Activated naive CD8-positive, alpha-beta T cell treated with anti-CD3 and anti-CD28 coated beads, Interleukin-2, amount 50 U/mL, for 16 hours (primary cell): ENCODE data around the gene MEF2C.
"Not testable (repeated sequence)": the region's sequence is repeated elsewhere in the genome, so short reads cannot be mapped to it uniquely, and the experiment has no call there.

Experiments
- DNase-seq: peaks from one replicate; pipeline ENCODE4 v3.0.0-alpha.2; 2020; ENCODE audit warnings: low read depth, low spot score

MEF2C gene

DNA sequence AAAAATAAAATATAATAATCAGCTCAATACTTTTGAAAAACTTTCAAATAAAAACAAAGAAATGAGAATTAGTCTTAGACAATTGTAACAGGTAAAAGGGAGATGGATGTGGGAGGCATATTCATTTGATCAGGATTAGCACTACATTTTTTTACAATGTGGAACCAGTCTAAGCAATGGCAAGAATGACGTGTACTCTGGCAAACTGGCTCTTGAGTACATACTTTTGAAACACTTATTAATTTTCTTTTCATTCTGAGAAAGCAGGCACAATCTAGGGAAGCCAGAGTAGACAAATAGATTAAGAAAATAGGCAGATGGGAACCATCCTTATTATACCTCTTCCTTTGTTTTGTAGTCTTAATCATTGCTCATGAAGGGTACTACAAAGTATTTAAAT is 79.7 kb downstream of the MEF2C start:
- DNase-seq = no peak

DNA sequence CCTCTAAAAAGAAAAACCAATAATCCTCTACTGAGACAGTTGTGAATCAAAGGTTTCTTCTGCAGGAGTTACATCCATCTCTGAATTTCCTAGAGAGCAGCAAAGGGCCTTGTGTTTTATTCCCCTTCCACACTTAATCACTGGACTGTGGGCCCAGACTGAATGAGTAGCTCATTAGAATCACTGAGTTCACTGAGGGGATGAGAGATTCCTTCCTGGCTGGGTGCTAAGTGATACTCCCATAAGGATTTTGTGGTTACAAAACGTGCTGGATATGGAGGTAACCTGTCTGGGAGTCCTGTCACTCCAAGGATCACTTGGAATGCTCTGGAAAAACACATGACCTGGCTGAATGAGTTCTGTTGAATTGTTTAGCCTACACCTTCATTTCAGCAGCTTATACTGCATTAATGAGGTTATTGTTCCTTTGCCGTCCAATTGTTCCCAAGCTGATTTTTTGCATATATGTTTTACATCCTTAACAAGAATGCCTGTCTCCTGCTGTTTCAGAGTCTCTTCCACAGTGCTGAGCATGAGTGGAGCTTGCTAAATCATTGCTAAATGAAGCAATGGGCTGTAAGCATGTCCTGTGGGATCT is 82.9 kb downstream of the MEF2C start:
- DNase-seq = no peak

DNA sequence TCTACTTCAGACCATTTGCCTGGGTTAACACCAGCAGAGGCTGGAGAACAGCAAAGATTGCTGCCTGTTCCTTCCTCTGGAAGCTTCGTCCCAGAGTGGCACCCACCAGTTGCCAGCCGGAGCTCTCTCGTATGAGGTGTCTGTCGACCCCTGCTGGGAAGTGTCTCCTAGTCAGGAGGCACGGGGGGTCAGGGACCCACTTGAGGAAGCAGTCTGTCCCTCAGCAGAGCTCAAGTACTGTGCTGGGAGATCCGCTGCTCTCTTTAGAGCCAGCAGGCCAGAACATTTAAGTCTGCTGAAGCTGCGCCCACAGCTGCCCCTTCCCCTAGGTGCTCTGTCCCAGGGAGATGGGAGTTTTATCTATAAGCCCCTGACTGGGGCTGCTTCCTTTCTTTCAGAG is 84.1 kb downstream of the MEF2C start:
- DNase-seq = not testable (repeated sequence)

DNA sequence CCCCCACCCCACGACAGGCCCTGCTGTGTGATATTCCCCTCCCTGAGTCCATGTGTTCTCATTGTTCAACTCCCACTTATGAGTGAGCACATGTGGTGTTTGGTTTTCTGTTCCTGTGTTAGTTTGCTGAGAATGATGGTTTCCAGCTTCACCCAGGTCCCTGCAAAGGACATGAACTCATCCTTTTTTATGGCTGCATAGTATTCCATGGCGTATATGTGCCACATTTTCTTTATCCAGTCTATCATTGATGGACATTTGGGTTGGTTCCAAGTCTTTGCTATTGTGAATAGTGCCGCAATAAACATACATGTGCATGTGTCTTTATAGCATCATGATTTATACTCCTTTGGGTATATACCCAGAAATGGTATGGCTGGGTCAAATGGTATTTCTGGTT is 89.2 kb downstream of the MEF2C start:
- not testable (repeated sequence) for DNase-seq

DNA sequence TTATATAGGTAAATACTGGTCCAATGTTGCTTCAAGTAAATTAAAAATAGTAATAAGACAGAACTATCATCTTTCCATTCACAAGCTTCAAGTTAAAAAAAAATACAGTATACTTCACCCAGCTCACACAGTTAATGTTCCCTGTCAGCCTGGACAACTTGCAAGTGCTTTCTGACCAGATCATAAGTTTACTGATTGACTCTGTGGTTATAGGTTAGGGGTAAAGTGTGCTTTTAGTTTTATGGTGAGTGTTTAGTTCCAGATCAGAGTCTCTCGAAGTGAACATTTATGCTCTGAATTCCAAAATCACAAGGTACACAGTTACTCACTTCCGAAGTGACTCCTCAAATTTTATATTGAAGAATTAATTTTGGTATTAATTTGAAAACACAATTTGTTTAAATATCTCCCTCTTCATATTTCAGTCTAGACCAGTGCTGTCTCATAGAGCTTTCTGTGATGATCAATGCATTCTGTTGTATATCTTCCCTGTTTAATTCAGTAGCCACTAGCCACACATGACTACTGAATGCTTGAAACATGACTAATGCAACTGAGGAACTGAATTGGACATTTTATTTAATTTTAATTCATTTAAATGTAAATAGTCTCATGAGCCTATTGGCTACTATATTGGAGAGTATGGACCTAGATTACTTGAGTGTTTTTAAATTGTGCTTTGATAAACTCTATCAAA is 90.7 kb downstream of the MEF2C start:
- DNase-seq = no peak

DNA sequence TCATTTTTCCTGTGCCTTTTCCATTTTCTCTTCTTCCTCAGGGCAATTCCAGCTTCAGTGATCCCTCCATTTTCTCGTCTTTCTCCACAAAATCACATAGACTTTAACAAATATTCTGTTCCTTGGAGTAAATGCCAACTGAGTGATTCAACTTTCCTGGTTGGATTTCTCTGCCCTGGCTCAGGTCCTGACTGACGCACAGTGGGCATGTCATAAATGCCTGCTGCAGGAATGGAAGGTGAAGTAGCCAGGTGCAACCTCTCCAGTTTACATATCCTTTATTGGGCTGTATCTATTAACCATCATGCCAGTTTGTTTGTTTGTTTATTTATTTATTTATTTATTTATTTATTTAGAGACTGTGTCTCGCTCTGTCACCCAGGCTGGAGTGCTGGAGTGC is 95.1 kb downstream of the MEF2C start:
- DNase-seq = no peak

DNA sequence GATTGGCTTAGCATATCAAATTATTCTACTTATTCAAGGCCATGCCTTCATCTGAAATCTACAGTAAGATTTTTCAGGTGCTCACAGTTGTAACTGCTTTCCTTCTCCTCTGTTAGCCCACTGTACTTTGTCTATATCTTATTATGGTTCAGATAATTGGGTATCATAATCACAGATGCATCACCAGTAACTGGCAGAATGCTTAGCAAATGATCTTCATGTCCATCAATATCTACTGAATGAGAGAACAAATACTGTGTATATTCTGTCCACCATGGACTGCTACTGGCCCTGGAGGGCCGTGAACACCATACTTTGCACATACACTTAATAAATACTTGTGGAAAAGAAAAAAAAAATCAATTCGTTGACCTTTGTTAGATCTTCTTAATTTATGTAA is 96.2 kb downstream of the MEF2C start:
- no peak for DNase-seq

DNA sequence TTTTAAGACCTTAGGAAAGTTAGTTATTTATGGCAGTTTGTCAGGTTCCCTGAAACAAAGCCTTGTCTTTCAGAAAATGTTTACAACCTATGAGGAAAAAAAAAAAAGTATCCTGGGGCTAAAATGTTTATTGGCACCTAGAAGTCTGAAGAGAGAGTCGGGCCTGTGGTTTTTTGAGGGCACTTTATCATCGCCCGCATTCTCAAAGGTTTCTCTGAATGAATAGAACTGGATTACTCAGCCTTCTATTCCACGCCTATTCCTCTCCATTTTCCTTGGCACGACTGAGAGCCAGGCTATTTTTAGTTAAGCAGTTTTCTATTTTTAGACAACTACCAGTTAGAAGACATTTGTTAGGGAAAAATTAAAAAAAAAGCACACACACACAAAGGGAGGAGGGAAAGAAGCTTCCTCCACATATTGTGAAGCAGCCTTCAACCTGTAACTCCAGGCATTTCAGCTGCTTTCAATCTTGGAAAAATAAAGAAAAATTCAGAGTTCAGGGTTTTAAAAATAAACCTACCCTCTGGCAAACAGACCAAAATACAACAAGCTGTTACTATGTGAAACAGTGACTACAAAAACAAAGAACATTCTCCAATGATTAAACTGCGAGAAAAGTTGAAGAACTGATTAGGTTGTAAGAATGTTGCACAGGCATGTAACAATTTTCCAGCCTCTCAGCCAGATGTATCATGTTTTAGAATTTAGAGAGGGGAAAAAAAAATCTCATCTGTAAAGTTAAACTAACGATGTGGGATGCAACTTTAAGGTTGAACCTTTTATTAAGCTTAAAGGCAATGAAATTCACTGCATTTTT is 97.0 kb downstream of the MEF2C start:
- no peak for DNase-seq

DNA sequence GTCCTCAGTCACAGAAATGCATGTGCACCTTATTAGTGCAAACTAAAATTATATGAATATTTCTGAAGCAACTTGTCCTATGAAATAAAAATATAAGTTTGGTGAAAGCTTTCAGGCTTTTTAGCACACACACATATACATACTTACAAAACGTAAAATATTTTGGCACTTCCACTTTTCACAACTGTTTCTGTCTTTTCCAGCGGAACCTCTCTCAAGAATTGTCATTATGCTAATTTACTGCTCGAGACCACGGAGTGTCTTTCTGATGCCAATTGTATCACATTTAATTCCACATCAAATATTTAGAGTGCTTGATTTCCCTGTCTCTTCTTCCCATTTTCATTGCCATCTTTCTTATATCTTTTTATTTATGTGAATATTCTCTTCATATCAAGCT is 100.4 kb downstream of the MEF2C start:
- DNase-seq = no peak

DNA sequence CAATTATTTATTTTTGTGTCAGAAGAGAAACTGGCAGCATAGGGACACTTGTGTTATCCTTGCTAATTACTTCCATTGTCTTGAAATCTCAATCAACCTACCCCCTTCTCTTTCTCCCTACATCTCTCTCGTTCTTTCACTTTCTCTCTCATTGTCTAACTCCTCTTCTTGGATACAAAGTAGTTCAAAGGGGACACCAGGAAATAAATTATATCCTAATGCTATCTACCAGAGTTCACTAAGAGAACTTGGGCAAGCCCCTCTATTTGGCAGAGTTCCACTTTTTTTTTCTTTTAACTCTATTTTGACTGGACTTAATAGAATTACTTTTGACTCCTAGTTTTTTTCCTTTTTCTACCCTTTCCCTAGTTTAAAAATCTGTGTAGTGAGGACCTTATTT is 102.2 kb downstream of the MEF2C start:
- DNase-seq = no peak

DNA sequence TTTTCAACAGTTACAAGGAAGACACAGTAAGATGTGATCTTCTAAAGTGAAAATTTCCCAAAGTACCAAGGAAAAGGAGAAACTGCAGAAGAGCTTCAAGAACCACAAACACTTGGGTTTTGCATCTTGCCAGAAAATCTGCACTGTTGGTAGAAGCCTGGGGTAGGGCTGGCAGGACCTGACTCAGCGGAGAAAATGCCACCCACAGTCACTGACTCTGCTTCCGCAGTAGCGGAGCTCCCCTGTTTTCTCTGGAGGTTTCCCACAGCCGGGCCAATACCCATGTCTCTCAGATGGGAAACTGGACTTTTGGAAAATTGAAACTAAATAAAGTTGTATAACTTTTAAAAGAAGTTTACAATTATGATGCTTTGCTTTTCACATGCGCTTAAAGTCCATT is 104.2 kb downstream of the MEF2C start:
- no peak for DNase-seq

DNA sequence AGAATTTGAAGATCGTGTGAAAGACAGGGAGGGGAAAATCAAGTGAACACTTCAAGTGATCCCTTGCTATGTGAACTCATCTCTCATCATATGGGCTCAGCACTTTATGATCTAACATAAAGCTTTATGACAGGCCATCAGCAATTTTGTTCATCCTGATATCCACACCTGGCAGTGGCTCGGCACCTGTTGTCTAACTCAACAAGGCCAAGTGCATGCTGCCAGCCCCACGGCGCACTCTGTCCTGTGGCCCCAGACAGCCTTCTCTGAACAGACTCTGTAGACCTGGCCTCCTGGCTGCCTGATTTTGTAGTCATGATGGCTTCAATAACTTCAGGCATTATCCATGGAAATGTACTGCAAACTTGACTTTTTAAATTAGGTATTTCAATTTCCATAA is 106.3 kb downstream of the MEF2C start:
- DNase-seq = no peak

DNA sequence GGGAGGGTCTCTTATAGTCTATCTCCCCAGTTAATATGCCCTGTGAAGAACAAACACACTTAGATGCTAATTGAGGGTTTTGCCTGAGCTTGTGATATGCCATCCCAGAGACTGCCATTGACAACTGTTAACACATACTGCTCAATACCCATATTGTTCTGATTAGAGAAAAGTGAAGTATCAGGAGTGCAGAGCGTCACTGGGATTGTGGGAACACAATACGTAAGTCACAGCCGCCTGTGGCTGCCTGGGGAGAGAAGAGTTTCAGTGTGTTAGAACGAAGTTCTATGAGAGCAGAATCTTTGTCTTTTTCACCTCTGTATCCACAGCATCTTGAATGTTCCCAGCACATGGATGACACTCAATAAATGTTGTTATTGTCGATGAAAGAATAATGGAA is 110.2 kb downstream of the MEF2C start:
- DNase-seq = no peak

DNA sequence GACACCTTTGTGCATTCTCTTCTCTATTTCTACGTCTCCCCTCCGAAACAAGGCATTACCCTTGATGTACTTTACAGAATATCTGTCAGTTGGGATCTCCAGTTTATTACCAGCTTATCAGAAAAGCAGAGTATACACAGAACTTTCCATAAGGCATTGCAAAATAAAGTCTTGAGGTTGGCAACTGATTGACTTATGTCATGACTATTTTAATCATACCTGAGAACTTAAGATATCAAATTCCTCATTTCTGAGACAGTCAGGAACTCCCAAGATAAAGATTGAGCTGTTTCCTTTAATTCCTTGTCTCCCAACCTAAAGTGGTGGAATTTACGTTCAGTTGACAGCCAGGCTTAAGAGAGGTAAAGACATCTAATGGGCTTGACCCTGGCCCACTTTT is 110.9 kb downstream of the MEF2C start:
- DNase-seq = no peak

DNA sequence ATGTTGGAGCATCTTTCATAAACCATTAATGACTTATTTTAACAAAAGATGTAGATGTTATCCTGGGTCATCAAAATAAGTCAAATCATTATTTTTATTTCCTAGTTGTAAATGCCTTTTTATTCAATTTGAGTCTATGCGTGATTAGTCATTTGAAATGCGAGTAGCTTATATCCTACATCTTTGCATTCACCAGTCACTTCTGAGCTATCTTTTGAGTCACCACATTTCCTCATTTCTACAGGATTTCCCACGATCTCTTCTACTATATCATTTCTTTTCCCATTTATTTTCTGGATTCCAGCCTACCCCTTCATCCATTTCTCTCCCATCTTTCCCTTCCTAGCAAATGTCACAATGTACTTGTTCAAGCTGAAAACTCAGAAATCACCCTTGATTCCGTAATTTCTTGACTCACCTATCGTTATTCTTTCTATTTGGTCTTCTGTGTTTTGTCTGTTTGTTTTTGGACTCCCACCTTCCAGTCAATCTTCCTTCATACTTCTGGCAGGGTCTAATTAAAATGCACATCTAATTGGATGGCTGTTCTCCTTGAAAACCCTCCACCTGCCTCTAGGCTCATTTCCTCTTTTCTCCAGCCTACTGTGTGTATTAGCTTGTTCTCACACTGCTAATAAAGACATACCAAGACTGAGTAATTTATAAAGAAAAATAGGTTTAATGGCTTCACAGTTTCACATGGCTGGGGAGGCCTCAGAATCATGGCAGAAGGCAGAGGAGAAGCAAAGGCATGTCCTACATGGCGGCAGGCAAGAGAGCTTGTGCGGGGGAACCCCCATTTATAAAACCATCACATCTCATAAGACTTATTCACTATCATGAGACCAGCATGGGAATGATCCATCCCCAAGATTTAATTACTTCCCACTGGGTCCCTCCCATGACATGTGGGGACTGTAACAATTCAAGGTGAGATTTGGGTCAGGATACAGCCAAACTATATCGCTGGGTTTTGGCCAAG is 112.4 kb downstream of the MEF2C start:
- no peak for DNase-seq

DNA sequence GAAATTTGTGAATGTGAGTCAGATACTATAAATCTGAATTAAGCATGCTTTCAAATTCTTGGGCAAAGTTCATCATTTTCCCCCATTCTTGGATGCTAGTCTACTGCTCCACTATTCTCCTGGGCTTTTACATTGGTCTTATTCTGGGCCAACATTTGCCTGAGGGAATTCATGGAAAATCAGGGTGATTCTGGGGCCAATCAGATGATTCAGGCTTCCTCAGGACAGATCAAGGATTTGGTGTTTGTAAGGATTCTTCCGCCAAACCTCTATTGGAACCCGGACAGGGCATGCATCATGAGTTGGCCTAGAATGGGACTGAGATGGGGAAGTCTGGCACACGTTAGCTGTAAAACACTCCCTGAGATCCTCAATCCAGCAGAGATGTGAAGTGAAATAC is 113.8 kb downstream of the MEF2C start:
- DNase-seq = no peak

DNA sequence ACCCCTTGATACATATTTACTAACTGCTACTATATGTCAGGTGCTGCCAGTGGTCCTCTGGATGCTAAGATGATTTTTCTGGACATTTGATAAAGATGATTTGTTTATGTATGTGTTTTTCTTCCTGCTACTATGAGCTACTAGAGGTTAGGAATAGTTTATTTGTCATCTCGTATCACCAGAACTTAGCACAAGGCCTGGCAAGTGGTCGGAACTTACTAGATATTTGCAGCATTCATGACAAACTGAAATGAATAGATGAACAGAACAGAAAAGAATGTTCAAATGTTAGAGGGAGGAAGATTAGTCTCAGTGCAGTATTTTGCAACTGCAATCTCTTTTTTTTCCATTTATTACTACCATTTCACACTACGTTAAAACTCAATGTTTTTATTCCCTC is 114.6 kb downstream of the MEF2C start:
- DNase-seq = no peak

DNA sequence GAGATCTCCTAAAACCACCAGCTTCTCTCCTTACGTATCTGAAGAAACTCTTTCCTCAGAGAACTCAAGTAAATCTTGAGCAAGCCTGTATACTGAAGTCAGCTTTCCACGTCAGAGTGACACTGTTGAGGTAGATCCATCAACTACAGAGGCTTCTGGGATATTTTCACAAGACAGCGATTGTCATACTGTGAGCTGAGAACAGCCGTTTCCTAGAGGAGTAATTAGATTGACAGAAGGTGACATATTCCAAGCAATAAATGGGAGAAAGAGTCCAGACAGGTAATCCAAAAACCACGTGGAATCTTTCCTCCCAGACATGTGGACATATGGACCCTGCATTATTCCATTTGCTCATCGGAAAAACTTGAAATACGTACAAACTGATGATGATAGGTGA is 117.2 kb downstream of the MEF2C start:
- no peak for DNase-seq

DNA sequence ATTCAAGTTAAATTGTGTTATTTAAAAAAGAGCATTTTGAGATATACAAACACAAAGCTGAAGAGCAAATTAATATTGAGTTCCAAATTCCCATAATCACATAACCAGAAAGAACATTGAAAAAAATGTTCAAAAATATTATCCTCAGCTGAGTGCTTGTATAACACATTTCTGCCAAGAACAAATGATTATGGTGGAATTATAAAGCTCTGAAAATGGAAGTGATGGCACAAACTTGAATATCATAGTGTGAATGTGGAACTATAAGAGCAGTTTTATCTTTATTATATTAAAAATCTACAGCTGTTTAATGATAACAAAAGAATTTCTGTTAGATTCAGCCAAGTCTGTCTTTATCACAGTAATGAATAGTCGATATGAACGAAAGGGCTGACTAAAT is 117.8 kb downstream of the MEF2C start:
- no peak for DNase-seq

DNA sequence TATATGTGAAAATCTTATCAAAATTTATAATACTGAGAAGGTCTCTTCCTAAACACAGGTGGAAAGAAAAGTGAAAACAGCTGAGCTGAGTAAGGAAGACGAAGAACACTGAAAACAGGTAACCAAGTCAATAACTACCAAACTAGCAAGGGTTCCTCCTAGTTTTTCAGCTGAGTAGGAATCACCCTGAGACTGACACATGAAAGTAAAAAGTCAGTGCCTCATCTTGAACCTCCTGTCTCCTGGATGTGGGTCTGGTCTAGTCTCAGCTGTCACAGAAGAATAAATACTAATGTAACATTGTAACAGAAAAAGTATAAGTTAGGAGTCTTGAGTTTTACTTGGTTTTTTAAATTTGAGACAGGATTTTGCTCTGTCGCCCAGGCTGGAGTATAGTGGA is 121.0 kb downstream of the MEF2C start:
- no peak for DNase-seq

DNA sequence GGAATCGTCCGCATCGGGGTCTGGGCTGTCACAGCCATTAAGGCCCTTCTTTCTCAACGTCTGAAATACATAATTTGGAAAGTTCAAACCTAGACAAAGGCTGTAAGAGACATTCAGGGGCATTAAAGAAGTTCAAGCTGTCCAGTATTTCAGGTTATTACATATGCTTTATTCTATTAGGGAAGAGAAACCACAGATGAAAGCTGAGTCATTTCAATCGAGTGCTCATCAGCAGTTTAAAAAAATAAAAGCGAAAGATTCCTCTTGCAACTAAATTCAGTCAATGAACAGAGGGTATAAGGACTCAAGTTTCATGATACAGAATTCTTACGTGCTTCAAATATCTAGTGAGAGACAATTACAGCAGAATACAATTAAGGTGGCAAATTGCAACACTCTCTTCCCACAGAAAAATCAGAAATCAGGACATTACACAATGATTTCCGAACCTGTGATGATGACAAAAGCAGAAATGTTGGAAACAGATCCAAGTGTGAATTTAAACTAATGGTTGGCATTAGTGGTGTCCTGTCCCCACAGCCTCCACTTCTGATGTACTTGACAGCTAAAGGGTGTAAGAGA is 121.6 kb downstream of the MEF2C start:
- no peak for DNase-seq
